ENCODE results near the gene VSTM2L. TPM values are rescaled to one million over a fixed set of nuclear protein-coding genes. Genes with fewer than 3 reads are reported as not detected.

The VSTM2L gene
- polyA plus RNA-seq, 1 of the 3 experiments (the other 2 are of a cell fraction) = 5.1 TPM

GRCh38 chr20:37920679-37921322 is 17.9 kb downstream of the VSTM2L start (continued):
- TF ChIP-seq ZBTB33 (IDR thresholded peaks at IDR 0.05; ENCODE audit: borderline replicate concordance, low read depth) (no peak), REST (IDR thresholded peaks at IDR 0.05; ENCODE audit: low read depth, low read length) (no peak)

- CTCF ChIA-PET = interaction anchor here (1.0 to 2.2 kb wide), 4 partner anchors 9 to 357 kb away, joined by 3 to 8 read pairs (median 3); partner anchors contain the start of gene VSTM2L
- WGBS (ENCODE audit: low lambda C conversion rate) = 79% methylated on average over 6 of the region's 6 CpGs
- POLR2A ChIA-PET = no interaction called here
- TF ChIP-seq SIN3A (IDR thresholded peaks at IDR 0.05; ENCODE audit: borderline replicate concordance, low read depth, low read length) = no peak
- TF ChIP-seq IRF3 (IDR thresholded peaks at IDR 0.05; ENCODE audit: low read depth, low read length) = no peak
- no peak for TF ChIP-seq POLR2AphosphoS5 (IDR thresholded peaks at IDR 0.05; ENCODE audit: low read depth, low read length)
- no peak for TF ChIP-seq TEAD4 (IDR thresholded peaks at IDR 0.05; ENCODE audit: borderline replicate concordance, insufficient read depth)
- TF ChIP-seq ZBTB33 (IDR thresholded peaks at IDR 0.05; ENCODE audit: borderline replicate concordance, low read depth) = no peak
- TF ChIP-seq TCF12 (IDR thresholded peaks at IDR 0.05) = no peak
- no peak for TF ChIP-seq USF2 (IDR thresholded peaks at IDR 0.05; ENCODE audit: borderline replicate concordance, low read depth, low read length)
- TF ChIP-seq REST (IDR thresholded peaks at IDR 0.05; ENCODE audit: low read depth, low read length) = no peak
- no peak for TF ChIP-seq FOSL2 (IDR thresholded peaks at IDR 0.05; ENCODE audit: borderline replicate concordance, low read depth)
- no peak for TF ChIP-seq GATA2 (CRISPR knock-in tag; IDR thresholded peaks at IDR 0.05)
- no peak for TF ChIP-seq USF1 (IDR thresholded peaks at IDR 0.05; ENCODE audit: borderline replicate concordance, low read depth)
- TF ChIP-seq RFX5 (IDR thresholded peaks at IDR 0.05; ENCODE audit: low read length) = no peak
Observed at GRCh38 chr20:37921341-37921929, 18.5 kb downstream of the VSTM2L start.

More at GRCh38 chr20:37921341-37921929, 18.5 kb downstream of the VSTM2L start:
- H2AFZ ChIP-seq (ENCODE audit: low read depth) = no peak overlapping the region
- no peak overlapping the region for H3K9ac ChIP-seq
- H3K27ac ChIP-seq (ENCODE audit: low read depth in 2 of 2, low read length in 1 of 2) = no peak overlapping the region
- no peaks in the 10 kb centered on the region for H4K20me1 ChIP-seq (ENCODE audit: insufficient read depth)
- no peaks in the 10 kb centered on the region for H3K79me2 ChIP-seq (ENCODE audit: insufficient read depth)
- H3K36me3 ChIP-seq (replicated peaks in 1 of 2; ENCODE audit: control insufficient read depth in 1 of 2, insufficient read depth in 2 of 2, low read length in 1 of 2) = no peaks in the 10 kb centered on the region
- H3K4me2 ChIP-seq = no peak overlapping the region
- H3K4me3 ChIP-seq (ENCODE audit: low read depth in 2 of 2, low read length in 1 of 2) = no peak overlapping the region
- H3K27me3 ChIP-seq (ENCODE audit: insufficient read depth) = no peaks in the 10 kb centered on the region
- no peak for DNase-seq
- H3F3A ChIP-seq (replicated peaks; ENCODE audit: insufficient read depth) = no peaks in the 10 kb centered on the region
- H3K9me2 ChIP-seq = no peaks in the 10 kb centered on the region
- H3K4me1 ChIP-seq (ENCODE audit: control insufficient read depth in 1 of 2, insufficient read depth in 2 of 2, low read depth in 1 of 2, low read length in 1 of 2) = peaks cover 8 to 33% of the 10 kb centered on the region in 2 experiments; a peak in 3 of 4 replicates
- no peaks in the 10 kb centered on the region for H3K9me3 ChIP-seq

All from SK-N-SH (cell line).